HG03521 (cell line): ENCODE data around the gene STX11.
"Not testable (repeated sequence)": the region's sequence is repeated elsewhere in the genome, so short reads cannot be mapped to it uniquely, and the experiment has no call there.

Experiments used
- ATAC-seq: cut with Tn5 transposase; IDR thresholded peaks from one replicate; pipeline ENCODE4 v1.9.1; 2021; ENCODE audit warnings: mild to moderate bottlenecking, moderate library complexity; ENCODE audit not compliant: unreplicated experiment

STX11 gene

DNA sequence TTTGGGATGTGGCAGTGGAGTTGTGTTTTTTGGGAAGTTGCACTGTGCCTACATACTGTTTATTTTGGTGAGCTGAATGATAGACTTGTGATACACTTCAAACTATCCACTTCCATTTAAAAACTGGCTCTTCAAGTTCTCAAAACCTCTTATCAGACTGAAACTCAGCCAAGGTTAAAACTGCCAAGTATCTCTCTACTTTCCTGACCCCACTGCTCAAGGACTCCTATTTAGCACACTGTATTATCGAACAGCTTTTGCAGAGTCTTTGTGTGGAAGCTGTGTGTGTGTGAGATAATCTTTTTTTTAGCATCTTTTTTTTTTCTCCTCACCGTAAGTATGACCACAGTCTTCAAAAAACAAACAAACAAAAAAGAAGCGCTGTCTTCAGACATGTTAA, 21.1 kb downstream of the STX11 start:
- no peak for ATAC-seq

DNA sequence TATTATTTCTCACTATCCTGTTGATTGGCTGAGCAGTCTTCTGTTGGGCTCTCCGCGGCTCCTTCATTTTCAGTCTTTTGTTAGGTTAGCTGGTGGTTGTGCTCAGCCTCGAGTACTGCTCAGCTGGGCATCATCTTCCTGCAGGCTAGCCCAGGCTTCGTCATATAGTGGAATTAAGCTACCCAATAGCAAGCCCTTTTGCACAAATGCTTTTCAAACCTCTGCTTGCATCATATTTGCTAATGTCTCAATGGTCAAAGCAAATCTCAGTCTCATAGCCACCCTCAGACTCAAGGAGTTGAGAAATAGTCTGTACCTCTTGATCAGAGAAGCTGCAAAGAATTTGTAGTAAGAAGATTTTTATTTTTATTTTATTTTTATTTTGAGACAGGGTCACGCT, 23.7 kb downstream of the STX11 start:
- ATAC-seq = no peak

DNA sequence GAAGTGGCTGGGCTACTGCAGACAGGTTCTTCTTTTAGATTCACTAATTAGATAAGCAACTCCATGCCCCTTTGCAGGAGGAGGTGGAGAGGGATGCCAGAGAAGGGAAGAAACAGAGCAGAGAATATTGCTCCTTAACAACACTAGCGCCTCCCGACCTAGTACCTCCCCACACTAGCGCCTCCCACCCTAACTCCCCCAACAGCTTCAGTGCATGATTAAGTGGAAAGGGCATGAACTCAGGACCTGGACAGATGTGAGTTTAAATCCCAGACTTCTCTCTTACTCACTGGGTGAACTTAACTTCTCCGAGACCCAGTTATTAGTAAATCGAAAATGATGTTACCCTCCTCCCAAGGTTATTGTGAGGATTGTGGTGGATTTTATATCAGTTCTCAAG, 25.7 kb downstream of the STX11 start:
- ATAC-seq = no peak

DNA sequence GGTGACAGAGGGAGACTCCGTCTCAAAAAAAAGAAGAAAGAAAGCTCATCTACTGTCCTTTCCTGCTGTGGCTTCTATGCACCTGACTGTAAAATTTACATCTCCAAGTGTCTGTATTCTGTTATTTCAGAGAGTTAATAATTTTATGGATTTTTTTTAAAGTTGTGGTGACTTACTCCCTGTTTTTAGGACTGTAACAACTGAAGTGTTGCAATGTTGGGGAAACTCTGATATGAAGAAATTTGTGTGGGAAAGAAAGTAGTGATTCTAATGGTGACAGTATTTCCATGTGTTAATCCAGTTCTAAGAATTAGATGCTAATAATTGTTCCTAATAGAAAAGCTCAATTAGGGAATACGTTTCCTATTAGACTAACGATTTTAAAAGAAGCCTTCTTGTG, 27.4 kb downstream of the STX11 start:
- ATAC-seq = no peak

DNA sequence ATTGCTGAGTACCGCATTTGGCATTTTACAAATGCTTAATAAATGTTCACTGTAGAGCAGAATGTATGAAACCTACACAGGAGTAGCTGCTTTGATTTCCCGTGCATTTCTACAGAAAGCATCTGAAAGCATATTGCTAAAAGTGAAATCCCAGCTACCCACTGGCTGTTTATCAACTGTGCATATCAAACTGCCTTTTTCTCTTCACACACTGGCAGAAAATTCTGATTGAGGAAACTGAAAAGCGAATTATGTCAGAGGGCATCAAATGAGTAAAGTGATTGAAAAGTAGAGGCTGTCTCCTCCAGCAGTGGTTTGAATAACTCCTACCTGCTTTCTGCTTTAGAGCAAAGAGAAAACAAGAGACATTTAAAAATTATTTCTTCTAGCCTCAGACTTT, 28.0 kb downstream of the STX11 start:
- no peak for ATAC-seq

DNA sequence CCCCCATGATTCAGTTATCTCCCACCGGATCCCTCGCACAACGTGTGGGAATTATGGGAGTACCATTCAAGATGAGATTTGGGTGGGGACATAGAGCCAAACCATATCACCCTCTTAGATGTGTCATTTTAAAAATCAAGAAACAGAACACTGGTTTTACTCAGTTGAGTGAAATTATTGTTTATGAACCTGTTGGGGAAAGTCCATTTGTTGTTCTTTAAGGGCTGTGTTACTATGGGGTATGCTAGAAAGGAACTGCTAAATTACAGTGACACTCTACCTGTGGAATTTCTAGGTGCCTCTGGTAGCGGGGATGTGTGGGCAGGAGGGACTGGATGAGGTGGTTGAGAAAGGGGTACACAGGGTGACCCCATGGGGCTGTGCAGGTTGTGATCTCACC, 28.9 kb downstream of the STX11 start:
- ATAC-seq = no peak

DNA sequence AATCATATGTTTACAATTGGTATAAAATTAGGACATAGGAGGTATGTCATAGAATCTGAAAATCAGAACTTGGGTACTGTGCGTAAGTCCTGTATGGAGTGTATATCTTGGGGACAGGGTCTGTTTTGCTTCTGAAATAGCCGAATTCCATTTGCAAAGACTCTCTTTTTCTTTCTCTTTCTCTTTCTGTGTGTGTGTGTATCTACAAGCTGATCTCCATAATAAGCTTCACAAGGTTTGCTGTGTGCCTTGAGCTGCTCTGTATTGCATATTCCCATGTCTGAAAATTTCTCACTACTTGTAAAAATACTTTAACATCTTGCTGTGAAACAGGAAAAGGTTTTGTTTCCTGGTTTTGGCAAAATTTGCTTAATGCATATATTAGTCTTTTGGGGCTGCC, 29.5 kb downstream of the STX11 start:
- no peak for ATAC-seq

DNA sequence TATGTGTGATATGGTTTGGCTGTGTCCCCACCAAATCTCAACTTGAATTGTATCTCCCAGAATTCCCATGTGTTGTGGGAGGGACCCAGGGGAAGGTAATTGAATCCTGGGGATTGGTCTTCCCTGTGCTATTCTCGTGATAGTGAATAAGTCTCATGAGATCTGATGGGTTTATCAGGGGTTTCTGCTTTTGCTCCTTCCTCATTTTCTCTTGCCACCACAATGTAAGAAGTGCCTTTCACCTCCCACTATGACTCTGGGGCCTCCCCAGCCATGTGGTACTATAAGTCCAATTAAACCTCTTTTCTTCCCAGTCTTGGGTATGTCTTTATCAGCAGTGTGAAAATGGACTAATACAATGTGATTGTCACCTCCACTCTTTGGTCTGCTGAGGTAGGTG, 30.0 kb downstream of the STX11 start:
- not testable (repeated sequence) for ATAC-seq

DNA sequence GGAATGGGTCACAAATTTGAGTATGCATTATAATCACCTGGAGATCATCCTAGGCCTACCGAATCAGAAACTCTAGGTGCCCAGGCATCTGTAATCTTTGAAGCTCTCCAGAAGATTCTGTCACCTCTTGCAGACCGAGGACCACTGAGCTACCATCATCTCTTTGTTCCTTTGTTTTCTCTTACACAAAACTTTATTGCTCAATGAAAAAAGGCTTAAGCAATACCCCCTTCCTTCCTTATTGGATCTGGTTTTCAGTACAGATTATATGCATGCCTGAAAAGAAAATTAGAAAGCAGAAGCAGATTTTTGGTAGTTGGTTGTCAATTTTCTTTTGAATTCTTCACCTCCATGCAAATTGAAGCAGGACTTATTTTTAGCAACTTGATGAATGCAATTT, 31.3 kb downstream of the STX11 start:
- ATAC-seq = no peak

DNA sequence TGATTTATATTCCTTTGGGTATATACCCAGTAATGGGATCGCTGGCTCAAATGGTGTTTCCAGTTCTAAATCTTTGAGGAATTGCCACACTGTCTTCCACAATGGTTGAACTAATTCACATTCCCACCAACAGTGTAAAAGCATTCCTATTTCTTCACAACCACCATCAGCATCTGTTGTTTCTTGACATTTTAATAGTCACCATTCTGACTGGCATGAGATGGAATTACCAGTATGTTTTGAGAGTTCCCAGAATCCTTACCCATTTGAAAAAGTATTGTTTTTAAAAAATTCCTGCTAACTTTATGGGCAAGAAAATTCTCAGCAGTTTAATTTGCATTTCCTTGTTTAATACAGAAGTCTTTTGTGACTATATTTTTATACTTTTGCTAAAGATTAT, 33.9 kb downstream of the STX11 start:
- not testable (repeated sequence) for ATAC-seq

DNA sequence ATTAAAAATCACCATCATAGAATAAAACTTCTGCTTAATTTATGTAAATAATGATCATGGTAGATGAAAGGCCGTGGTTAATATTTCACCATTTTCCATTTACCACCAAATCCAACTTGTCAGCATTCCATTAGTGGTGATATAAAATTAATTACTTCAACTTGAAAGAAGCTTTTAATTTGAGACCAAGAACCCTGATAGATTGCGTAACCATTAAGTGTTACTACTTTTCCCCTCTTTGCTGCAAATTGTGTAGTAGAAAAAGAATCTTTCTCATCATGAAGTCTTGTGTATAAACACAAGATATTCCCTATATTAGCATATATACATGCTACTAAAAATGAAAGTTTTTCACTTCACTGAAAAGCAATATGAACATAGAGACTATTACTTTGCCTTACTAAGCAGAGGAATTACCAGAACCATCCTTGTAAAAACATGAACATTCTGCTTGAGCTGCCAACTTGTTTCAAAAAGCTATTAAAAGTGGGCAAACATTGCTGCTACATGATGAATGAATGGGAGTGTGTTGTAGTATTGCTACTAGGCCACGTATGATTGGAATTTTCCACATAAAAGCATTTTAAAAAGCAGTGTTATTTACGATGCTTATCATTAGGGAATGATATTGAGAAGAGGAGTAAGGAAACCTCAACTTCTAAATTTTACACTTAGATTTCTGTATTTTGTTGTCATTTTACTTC, 35.0 kb downstream of the STX11 start:
- no peak for ATAC-seq

DNA sequence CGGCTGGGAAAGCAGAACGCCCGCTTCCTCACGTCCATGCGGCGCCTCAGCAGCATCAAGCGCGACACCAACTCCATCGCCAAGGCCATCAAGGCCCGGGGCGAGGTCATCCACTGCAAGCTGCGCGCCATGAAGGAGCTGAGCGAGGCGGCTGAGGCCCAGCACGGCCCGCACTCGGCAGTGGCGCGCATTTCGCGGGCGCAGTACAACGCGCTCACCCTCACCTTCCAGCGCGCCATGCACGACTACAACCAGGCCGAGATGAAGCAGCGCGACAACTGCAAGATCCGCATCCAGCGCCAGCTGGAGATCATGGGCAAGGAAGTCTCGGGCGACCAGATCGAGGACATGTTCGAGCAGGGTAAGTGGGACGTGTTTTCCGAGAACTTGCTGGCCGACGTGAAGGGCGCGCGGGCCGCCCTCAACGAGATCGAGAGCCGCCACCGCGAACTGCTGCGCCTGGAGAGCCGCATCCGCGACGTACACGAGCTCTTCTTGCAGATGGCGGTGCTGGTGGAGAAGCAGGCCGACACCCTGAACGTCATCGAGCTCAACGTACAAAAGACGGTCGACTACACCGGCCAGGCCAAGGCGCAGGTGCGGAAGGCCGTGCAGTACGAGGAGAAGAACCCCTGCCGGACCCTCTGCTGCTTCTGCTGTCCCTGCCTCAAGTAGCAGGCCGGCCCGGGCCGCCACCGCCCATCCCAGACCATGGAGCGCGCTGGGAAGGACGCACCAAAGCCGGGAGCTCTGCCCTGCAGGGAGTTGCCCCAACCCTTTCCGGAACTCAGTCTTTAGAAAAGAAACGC, 36.7 kb downstream of the STX11 start:
- no peak for ATAC-seq

DNA sequence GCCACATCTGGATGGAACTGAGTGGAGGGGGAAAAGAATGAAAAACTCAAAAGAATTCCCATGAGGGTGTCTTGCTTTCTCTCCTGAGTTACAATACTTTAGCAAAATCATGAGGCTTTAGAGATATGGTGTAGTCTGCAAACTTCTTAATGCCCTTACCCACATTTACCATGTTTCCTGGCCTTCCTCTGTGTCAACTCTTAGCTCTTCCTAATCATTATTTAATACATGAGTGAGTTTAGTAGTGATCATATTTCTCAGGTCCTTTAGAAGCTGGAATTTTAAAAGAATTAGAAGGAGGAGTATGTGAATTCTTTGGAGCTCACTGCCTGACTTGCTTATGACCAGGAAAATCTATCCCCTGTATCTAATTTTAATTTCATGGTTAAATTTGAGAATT, 39.0 kb downstream of the STX11 start:
- ATAC-seq = no peak

DNA sequence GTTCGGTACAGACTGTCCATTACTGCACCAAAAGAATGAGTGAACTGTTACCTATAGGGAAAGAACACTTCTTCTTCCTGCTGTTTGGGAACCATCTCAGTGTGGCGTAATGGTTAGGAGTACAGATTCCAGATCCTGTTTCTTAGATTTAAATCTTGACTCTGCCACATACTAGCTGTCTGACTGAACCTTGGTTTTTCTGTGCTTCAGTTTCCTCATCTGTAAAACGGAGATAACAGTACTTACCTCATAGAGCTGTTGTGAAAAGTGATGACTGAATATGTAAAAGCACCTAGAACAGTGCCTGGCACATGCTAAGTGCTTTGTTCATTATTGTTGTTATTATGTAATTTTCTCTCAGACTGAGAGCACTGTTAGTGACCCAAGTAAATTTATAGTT, 39.8 kb downstream of the STX11 start:
- no peak for ATAC-seq

DNA sequence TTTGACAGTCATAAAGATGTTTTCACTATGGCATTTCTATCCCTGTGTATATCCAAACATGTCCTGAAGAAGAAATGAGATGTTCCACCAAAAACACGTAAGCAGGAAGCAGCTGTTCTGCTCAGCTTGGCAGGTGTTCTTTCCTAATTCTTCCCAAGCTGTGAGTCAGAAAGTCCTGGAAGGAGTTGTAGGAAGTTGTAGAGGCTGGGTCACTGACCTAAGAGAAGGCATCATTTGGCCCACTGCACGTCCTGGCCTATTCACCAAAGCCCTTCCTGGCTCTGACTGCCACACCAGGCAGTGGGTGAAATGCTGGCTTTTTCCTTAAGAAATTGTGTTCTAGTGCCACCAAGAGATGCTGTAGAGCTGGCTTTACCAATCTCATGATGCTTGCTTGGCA, 40.3 kb downstream of the STX11 start:
- no peak for ATAC-seq

DNA sequence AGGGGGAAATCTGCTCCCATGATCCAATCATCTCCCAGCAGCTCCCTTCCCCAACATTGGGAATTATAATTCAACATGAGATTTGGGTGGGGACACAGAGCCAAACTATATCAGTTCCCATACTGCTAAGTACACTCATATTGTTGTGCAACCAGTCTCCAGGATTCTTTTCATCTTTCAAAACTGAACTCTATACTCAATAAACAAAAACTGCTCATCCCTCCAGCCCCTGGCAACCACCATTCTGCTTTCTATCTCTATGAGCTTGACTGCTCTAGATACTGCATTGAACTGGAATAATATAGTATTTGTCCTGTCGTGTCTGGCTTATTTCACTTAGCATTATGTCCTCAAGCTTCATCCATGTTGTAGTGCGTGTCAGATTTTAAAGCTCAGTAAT, 42.9 kb downstream of the STX11 start:
- ATAC-seq = no peak

DNA sequence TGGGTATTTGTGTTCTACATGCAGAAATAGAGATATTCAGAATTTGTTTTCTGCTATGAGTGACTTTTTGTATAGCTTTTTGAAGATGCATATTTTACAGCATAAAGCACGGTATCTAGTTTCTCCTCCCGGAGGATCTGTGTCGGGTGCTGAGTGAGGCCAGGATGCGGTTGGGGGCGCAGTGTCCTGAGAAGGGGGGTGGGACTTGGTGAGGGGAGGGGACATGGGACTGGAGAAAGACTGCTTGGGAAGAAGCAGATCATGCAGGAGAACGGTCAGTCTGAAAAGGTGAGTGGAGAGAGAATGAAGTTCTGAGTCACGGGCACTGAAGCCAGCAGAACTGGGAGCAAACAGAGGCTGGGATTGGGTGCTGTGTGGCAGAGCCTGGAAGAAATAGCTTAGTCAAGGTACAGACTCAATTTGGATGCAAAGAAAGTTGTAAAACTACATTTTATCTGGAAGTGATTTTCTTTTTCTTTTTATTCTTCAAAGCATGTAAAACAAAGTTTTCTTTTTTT, 44.0 kb downstream of the STX11 start:
- no peak for ATAC-seq

DNA sequence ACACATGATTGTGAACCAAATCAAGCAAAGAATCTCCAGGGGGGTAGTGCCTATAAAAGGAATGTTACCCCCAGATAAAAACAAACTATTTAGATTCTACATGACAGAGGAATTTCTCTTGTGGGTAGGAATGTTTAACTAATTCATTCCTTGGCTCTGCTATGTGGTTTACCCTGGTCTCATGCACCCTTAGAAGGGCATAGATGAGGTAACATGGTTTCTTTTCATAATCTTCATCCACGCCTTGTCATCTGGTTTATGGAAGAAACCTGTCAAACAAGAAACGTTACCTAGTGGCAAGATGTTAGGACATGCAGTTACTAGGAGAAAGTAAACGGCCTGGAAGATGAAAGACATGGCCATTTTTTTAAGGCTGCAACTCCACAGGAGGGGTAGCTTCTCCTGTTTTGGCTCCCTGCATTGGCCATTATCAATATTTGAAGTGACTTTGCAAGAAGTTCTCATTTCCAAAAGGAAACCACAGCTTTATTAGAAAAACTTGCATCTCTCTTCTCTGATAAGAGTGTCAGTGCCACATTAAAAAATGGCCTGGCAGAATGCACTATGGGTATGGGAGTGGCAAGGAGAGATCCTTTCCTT, 45.5 kb downstream of the STX11 start:
- ATAC-seq = no peak

DNA sequence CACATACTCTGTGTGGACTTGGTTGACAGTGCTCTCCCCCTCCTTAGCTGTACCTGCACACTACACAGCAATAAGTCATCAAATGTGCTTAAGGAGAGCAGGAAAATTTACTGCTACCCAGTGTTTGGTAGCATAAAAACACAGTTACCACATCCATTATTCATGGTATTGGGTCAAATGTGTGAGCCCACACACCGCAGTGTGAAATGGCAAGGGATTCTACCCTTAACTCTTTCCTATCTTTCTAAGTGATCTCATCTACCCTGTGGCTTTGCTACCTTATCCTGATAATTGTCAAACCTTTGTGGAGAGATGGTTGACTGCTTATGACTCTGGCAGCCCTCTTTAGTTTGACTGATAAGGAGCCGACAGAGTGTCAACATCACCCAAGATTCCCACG, 47.6 kb downstream of the STX11 start:
- no peak for ATAC-seq

DNA sequence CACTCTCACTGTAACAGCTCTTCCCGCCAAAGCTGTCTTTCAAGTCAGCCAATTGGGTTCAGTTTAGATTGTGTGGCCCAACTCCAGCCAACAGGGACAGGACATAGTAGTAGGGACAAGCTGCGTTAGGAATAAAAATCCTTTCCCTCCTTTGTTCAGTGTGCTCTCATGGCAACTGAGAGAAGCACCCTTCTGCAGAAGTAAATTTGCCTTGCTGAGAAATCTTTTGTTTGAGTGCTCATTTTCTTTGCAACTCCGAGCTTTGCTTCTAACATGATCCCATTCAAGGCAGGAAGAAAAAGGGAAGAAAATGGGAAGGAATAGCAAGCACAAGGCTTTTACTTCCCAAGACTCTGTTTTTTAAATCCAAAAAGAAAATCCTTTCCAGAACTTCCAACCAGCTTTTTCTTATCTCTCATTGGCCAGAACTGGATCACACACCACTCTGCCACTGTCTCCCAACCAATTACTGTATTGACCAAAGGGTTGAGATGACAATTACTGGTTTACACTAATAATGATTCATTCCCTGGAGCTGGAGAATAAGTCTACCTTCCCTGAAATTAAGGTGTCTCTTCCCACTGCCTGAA, 52.7 kb downstream of the STX11 start:
- no peak for ATAC-seq

DNA sequence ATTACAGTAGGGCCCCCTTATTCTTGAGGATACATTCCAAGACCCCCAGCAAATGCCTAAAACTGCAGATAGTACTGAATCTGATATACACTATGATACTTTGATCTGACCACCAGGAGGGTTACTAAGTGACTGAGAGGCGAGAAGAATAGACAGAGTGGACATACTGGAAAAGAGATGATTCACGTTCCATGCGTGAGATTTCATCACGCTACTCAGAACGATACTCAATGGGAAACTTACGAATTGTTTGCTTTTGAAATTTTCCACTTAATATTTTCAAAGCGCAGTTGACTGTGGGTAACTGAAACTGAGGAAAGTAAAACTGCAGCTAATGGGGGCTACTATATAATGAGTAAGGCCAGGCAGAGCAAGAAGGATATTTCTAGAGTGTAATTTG, 60.8 kb downstream of the STX11 start:
- ATAC-seq = no peak

DNA sequence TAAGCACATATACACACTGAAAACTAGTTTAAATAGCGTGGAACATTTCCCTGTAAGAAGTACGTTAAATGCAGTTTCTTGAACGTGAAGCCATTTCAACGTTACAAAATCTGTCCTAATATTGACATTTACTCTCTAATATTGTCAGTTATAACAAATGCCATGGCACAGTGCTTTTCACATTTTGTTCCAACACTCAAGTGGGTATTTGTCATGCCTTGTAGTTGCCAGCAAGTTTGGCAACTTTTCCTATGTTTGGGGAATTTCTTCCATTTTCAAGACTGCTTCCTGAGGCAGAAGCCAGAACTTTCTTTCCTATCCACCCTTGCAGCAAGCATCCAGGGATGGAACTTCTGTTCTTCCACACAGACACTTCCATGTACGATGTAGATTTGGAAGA, 63.0 kb downstream of the STX11 start:
- no peak for ATAC-seq
